Stimulated activated CD8-positive, alpha-beta memory T cell treated with anti-CD3 and anti-CD28 coated beads, Interleukin-12 subunit alpha, Interleukin-12 subunit beta, amount 100 ng/mL, for 24 hours (primary cell): ENCODE data around the gene KRT31.
"Not testable (repeated sequence)": the region's sequence is repeated elsewhere in the genome, so short reads cannot be mapped to it uniquely, and the experiment has no call there.

Experiments used
- DNase-seq: peaks from one replicate; pipeline ENCODE4 v3.0.0-alpha.2; 2020; ENCODE audit errors: extremely low read depth

KRT31 gene

GRCh38 chr17:41417576-41418015, 20.2 kb upstream of the KRT31 start:
- no peak for DNase-seq

- DNase-seq = no peak
Measured at GRCh38 chr17:41417127-41417526, 19.7 kb upstream of the KRT31 start.

- DNase-seq = no peak
Measured at GRCh38 chr17:41416479-41416878, 19.1 kb upstream of the KRT31 start.

GRCh38 chr17:41415833-41416335, 18.5 kb upstream of the KRT31 start:
- no peak for DNase-seq

GRCh38 chr17:41415411-41415810, 18.0 kb upstream of the KRT31 start:
- no peak for DNase-seq

- DNase-seq = no peak
Measured at GRCh38 chr17:41413982-41414381, 16.6 kb upstream of the KRT31 start.

GRCh38 chr17:41413353-41413957, 16.0 kb upstream of the KRT31 start:
- DNase-seq = no peak

- DNase-seq = no peak
Measured at GRCh38 chr17:41411072-41411840, 13.8 kb upstream of the KRT31 start.

GRCh38 chr17:41407226-41407625, 9.8 kb upstream of the KRT31 start:
- DNase-seq = no peak

- DNase-seq = no peak
Measured at GRCh38 chr17:41406205-41406604, 8.8 kb upstream of the KRT31 start.

GRCh38 chr17:41404024-41404671, 6.7 kb upstream of the KRT31 start:
- DNase-seq = peak; percentile 20

GRCh38 chr17:41403404-41404023, 6.1 kb upstream of the KRT31 start:
- no peak for DNase-seq

- no peak for DNase-seq
Measured at GRCh38 chr17:41402161-41402560, 4.8 kb upstream of the KRT31 start.

GRCh38 chr17:41396340-41396739, 1.1 kb downstream of the KRT31 start:
- DNase-seq = no peak

- DNase-seq = no peak
Measured at GRCh38 chr17:41395611-41396010, 1.8 kb downstream of the KRT31 start.

GRCh38 chr17:41395044-41395443, 2.4 kb downstream of the KRT31 start:
- not testable (repeated sequence) for DNase-seq

GRCh38 chr17:41394254-41394996, 3.0 kb downstream of the KRT31 start:
- no peak for DNase-seq

GRCh38 chr17:41393826-41394225, 3.6 kb downstream of the KRT31 start:
- no peak for DNase-seq

- DNase-seq = no peak
Measured at GRCh38 chr17:41393294-41393693, 4.1 kb downstream of the KRT31 start.

- DNase-seq = no peak
Measured at GRCh38 chr17:41392278-41392677, 5.1 kb downstream of the KRT31 start.

- no peak for DNase-seq
Measured at GRCh38 chr17:41391535-41391934, 5.9 kb downstream of the KRT31 start.
